ENCODE data around the gene MS4A10. TPM values are rescaled to one million over a fixed set of nuclear protein-coding genes. Genes with fewer than 3 reads are reported as not detected.

MS4A10 gene
- total and polyA plus RNA-seq, 2 experiments from 2014 or later = 0.21 to 0.47 TPM

GRCh38 chr11:60810569-60810968 is 25.4 kb downstream of the MS4A10 start:
- no peak for DNase-seq (ENCODE audit: low spot score)
- Histone ChIP-seq H2AFZ (no peak overlapping the region), H3K4me2 (no peak overlapping the region), H3K27ac (no peak overlapping the region), H4K20me1 (ENCODE audit: insufficient read depth, poor library complexity, severe bottlenecking) (no peaks in the 10 kb centered on the region), H3K79me2 (no peaks in the 10 kb centered on the region), H3K9me2 (replicated peaks; ENCODE audit: insufficient read depth) (no peaks in the 10 kb centered on the region), H3K36me3 (replicated peaks; ENCODE audit: insufficient read depth, low read depth) (no peaks in the 10 kb centered on the region), H3K4me3 (no peak overlapping the region), H3K9me3 (ENCODE audit: low read depth) (no peaks in the 10 kb centered on the region), H3K4me1 (ENCODE audit: insufficient read depth) (no peaks in the 10 kb centered on the region), H3K27me3 (no peaks in the 10 kb centered on the region)
- TF ChIP-seq EZH2phosphoT487 (IDR thresholded peaks at IDR 0.05; ENCODE audit: low read depth, severe bottlenecking, unreplicated experiment) (no peak), EZH2 (IDR thresholded peaks at IDR 0.05; ENCODE audit: borderline replicate concordance) (no peak), CTCF (IDR thresholded peaks at IDR 0.05; ENCODE audit: poor library complexity) (no peak)
- 69% methylated on average over 7 of the region's 8 CpGs for WGBS (ENCODE audit: low lambda C conversion rate, missing lambda C conversion rate)

DNA sequence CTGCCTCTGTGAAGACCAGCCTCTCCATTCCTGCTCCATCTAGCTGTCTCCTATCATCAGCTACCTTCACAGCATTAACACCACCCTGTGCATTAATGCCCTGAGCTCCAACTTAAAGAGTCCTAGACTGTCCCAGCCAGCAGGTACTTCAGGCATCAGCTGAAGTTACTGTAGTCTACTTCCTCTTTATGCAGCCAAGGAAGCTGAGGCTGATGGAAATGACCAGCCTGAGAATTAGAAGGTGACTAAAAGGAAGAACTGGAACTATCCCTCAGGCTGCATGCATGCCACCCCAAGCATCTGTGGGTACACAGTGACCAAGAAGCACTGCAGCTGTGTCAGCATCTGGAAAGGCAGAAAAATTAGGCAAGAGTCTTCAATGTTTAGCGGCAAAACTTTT is 28.2 kb downstream of the MS4A10 start:
- DNase-seq (ENCODE audit: low spot score) = no peak
- Histone ChIP-seq H3K9me3 (ENCODE audit: low read depth) (peaks cover 2% of the 10 kb centered on the region), H3K4me3 (no peak overlapping the region), H3K27ac (no peak overlapping the region), H3K27me3 (no peaks in the 10 kb centered on the region), H3K79me2 (no peaks in the 10 kb centered on the region), H3K36me3 (replicated peaks; ENCODE audit: insufficient read depth, low read depth) (no peaks in the 10 kb centered on the region), H3K9me2 (replicated peaks; ENCODE audit: insufficient read depth) (no peaks in the 10 kb centered on the region), H2AFZ (no peak overlapping the region), H4K20me1 (ENCODE audit: insufficient read depth, poor library complexity, severe bottlenecking) (no peaks in the 10 kb centered on the region), H3K4me1 (ENCODE audit: insufficient read depth) (no peaks in the 10 kb centered on the region), H3K4me2 (no peak overlapping the region)
- 85% methylated on average over 1 of the region's 1 CpG for WGBS (ENCODE audit: low lambda C conversion rate, missing lambda C conversion rate)
- TF ChIP-seq CTCF (IDR thresholded peaks at IDR 0.05; ENCODE audit: poor library complexity) (no peak), EZH2phosphoT487 (IDR thresholded peaks at IDR 0.05; ENCODE audit: low read depth, severe bottlenecking, unreplicated experiment) (no peak), EZH2 (IDR thresholded peaks at IDR 0.05; ENCODE audit: borderline replicate concordance) (no peak)

- Histone ChIP-seq H3K4me2 (no peak overlapping the region), H3K4me1 (ENCODE audit: insufficient read depth) (no peaks in the 10 kb centered on the region), H3K27ac (no peak overlapping the region), H3K9me3 (ENCODE audit: low read depth) (peaks cover 2% of the 10 kb centered on the region), H4K20me1 (ENCODE audit: insufficient read depth, poor library complexity, severe bottlenecking) (no peaks in the 10 kb centered on the region), H2AFZ (no peak overlapping the region), H3K36me3 (replicated peaks; ENCODE audit: insufficient read depth, low read depth) (no peaks in the 10 kb centered on the region), H3K27me3 (no peaks in the 10 kb centered on the region), H3K9me2 (replicated peaks; ENCODE audit: insufficient read depth) (no peaks in the 10 kb centered on the region), H3K4me3 (no peak overlapping the region), H3K79me2 (no peaks in the 10 kb centered on the region)
- no peak for TF ChIP-seq EZH2phosphoT487 (IDR thresholded peaks at IDR 0.05; ENCODE audit: low read depth, severe bottlenecking, unreplicated experiment)
- no peak for TF ChIP-seq EZH2 (IDR thresholded peaks at IDR 0.05; ENCODE audit: borderline replicate concordance)
- no peak for TF ChIP-seq CTCF (IDR thresholded peaks at IDR 0.05; ENCODE audit: poor library complexity)
- DNase-seq (ENCODE audit: low spot score) = no peak
- 100% methylated on average over 1 of the region's 2 CpGs for WGBS (ENCODE audit: low lambda C conversion rate, missing lambda C conversion rate)
These were observed 29.0 kb downstream of the MS4A10 start for GRCh38 chr11:60814112-60814511.
